ENCODE results near the gene ADCY4.

The ADCY4 gene

GRCh38 chr14:24298892-24299254 lies 36.0 kb downstream of the ADCY4 start:
- Histone ChIP-seq H3K27ac (replicated peaks) (peak overlapping the region; percentile 75), H3K27me3 (ENCODE audit: insufficient read depth, poor library complexity, severe bottlenecking) (no peaks in the 10 kb centered on the region), H3K4me3 (replicated peaks; ENCODE audit: insufficient read depth, low read length) (peak overlapping the region; percentile 97)
- no peak for TF ChIP-seq POLR2AphosphoS5 (IDR thresholded peaks at IDR 0.05; ENCODE audit: low read depth)
- no peak for TF ChIP-seq REST (IDR thresholded peaks at IDR 0.05; ENCODE audit: insufficient replicate concordance, low read depth)
- no peak for TF ChIP-seq SPI1 (IDR thresholded peaks at IDR 0.05; ENCODE audit: borderline replicate concordance, low read depth)
- TF ChIP-seq, protein P1, sequence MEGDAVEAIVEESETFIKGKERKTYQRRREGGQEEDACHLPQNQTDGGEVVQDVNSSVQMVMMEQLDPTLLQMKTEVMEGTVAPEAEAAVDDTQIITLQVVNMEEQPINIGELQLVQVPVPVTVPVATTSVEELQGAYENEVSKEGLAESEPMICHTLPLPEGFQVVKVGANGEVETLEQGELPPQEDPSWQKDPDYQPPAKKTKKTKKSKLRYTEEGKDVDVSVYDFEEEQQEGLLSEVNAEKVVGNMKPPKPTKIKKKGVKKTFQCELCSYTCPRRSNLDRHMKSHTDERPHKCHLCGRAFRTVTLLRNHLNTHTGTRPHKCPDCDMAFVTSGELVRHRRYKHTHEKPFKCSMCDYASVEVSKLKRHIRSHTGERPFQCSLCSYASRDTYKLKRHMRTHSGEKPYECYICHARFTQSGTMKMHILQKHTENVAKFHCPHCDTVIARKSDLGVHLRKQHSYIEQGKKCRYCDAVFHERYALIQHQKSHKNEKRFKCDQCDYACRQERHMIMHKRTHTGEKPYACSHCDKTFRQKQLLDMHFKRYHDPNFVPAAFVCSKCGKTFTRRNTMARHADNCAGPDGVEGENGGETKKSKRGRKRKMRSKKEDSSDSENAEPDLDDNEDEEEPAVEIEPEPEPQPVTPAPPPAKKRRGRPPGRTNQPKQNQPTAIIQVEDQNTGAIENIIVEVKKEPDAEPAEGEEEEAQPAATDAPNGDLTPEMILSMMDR (IDR thresholded peaks at IDR 0.05; ENCODE audit: insufficient read depth, low read length): no peak
- no peak for TF ChIP-seq GABPA (IDR thresholded peaks at IDR 0.05; ENCODE audit: low read depth)
- DNase-seq (ENCODE audit: low read depth in 1 of 2, low spot score in 1 of 2): peak in 1 of 2 experiments; percentile 53

DNA sequence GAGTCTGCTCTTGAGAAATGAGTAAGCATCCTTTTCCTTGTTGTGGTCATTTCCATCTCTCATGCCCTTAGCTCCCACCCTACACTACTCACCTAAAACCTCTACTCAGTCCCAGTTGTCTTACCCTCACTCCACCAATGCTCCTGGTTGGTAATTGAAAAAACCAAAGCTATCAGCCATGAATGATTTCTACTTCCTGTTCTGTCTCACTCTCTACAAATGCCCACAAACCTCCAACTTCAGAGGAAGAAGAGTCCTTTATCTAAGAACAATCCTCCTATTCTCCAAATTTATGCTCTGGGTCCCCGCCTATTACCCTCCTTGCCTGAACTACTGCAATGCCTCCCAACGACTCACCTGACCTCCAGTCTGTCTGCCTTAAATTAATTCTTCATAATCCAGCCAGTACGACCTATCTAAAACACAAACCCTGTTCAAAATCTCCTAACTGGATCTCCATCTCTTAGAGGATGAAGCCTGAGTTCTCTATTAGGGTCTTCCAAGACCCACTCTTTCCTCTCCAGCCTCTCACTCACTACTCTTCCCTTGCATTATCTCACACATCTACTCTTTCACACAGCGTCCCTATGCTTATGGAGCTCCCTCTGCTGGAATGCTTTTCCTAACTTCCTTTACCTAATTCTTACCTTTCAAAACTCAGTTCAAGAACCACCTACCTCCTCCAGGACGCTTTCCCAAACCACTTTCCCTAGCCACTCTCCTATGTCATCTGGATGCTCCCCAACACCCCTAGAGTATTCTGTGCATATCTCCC lies 37.5 kb downstream of the ADCY4 start:
- TF ChIP-seq, protein P1 (IDR thresholded peaks at IDR 0.05; ENCODE audit: insufficient read depth, low read length): peak; percentile 0
- TF ChIP-seq SPI1 (IDR thresholded peaks at IDR 0.05; ENCODE audit: borderline replicate concordance, low read depth): no peak
- no peaks in the 10 kb centered on the region for H3K27me3 ChIP-seq (ENCODE audit: insufficient read depth, poor library complexity, severe bottlenecking)
- DNase-seq (ENCODE audit: low read depth in 1 of 2, low spot score in 1 of 2): peak in 1 of 2 experiments; percentile 48
- no peak overlapping the region for H3K4me3 ChIP-seq (replicated peaks; ENCODE audit: insufficient read depth, low read length)
- peak overlapping the region; percentile 5 for H3K27ac ChIP-seq (replicated peaks)

GRCh38 chr14:24296341-24297157 lies 38.3 kb downstream of the ADCY4 start:
- DNase-seq (ENCODE audit: low read depth in 1 of 2, low spot score in 1 of 2): peak; percentile 63 to 66
- TF ChIP-seq POLR2AphosphoS5 (IDR thresholded peaks at IDR 0.05; ENCODE audit: low read depth): no peak
- TF ChIP-seq, protein P1 (IDR thresholded peaks at IDR 0.05; ENCODE audit: insufficient read depth, low read length): peak; percentile 70
- Histone ChIP-seq H3K27me3 (ENCODE audit: insufficient read depth, poor library complexity, severe bottlenecking) (no peaks in the 10 kb centered on the region), H3K27ac (replicated peaks) (no peak overlapping the region), H3K4me3 (replicated peaks; ENCODE audit: insufficient read depth, low read length) (no peak overlapping the region)

GRCh38 chr14:24293525-24293924 lies 41.3 kb downstream of the ADCY4 start:
- Histone ChIP-seq H3K27me3 (ENCODE audit: insufficient read depth, poor library complexity, severe bottlenecking) (no peaks in the 10 kb centered on the region), H3K4me3 (replicated peaks; ENCODE audit: insufficient read depth, low read length) (no peak overlapping the region), H3K27ac (replicated peaks) (no peak overlapping the region)
- no peak for TF ChIP-seq SPI1 (IDR thresholded peaks at IDR 0.05; ENCODE audit: borderline replicate concordance, low read depth)
- TF ChIP-seq REST (IDR thresholded peaks at IDR 0.05; ENCODE audit: insufficient replicate concordance, low read depth): no peak
- TF ChIP-seq POLR2AphosphoS5 (IDR thresholded peaks at IDR 0.05; ENCODE audit: low read depth): no peak
- TF ChIP-seq, protein P1 (IDR thresholded peaks at IDR 0.05; ENCODE audit: insufficient read depth, low read length): no peak
- no peak for TF ChIP-seq GABPA (IDR thresholded peaks at IDR 0.05; ENCODE audit: low read depth)
- DNase-seq (ENCODE audit: low read depth in 1 of 2, low spot score in 1 of 2): no peak

All from HL-60 (cell line).